Heart left ventricle (tissue), 13 donors: Measurements from ENCODE around the gene DOCK4.

ENCODE experiments used
- CTCF ChIP-seq, 12 donors: fragments of 200-600 bp; sonication (generic) in 4 of 12; IDR thresholded peaks; one replicate each; pipeline versions ENCODE4 v1.5.0 to v1.8.0; 2018 to 2022; ENCODE audit warnings: antibody characterized with exemption in 12 of 12, mild to moderate bottlenecking in 5 of 12
- POLR2A ChIP-seq, 2 donors: fragments of 450-650 bp; IDR thresholded peaks; one replicate each; pipeline ENCODE4 v1.6.1; 2017; ENCODE audit warnings: antibody characterized with exemption in 2 of 2, mild to moderate bottlenecking in 2 of 2, moderate library complexity in 2 of 2
- donor health status: ischemic (EF 13 %, LVEDD 7.1; RV severe dilation, severe dysfunction).
- donor health status: DM: no; HTN: yes; CAD: no.
- donor health status: DM: no; HTN: no; CAD: no.
- donor health status: ischemic (EF 25% LVEDD 6.9; RV normal size, moderate dysfunction).
- donor health status: ischemic (EF 25% LVEDD 5.7; RV mildly dilated, moderate dysfunction).
- donor health status: ischemic (EF 35%, LVEDD 5.7; RV mildly dilated, moderate dysfunction).
- donor health status: nonischemic (EF 11% LVEDD 7.7; RV severe dilation, severe dysfunction).
- donor health status: DM: yes; HTN: yes; CAD: no.
- donor health status: PGD.
- donor health status: ischemic (EF 29% LVEDD 5.4; RV normal size, mild dysfunction).
- donor health status: nonischemic (EF 23%, LVEDD 6.1; RV moderate dilation, normal function).

- TF ChIP-seq POLR2A (IDR thresholded peaks at IDR 0.05): no peak
- no peak for TF ChIP-seq CTCF (IDR thresholded peaks at IDR 0.05)
These were observed 305.9 kb downstream of the DOCK4 start for GRCh38 chr7:111900283-111900682.
